Naive thymus-derived CD8-positive, alpha-beta T cell (primary cell): ENCODE data around the gene ATP11A. TPM values are rescaled to one million over a fixed set of nuclear protein-coding genes. Genes with fewer than 3 reads are reported as not detected.
A peak's percentile ranks its signal among the peaks of the same experiment; 100 is the strongest.

Experiments used
- ATAC-seq, 2 donors: fragments of 150-1000 bp; cut with Tn5 transposase in 1 of 2; sonication (Bioruptor Pico), chemical (Tn5 transposase) in 1 of 2; 1 replicate in 1 of 2; 2 replicates in 1 of 2; pipeline ENCODE4 v1.10.0; 2021; ENCODE audit warnings: mild to moderate bottlenecking in 2 of 2, moderate library complexity in 2 of 2
- POLR2A ChIA-PET: fragments of 350-600 bp; sonication (Branson Sonifier 250); formaldehyde crosslinking; loops from one replicate; lab custom pipeline; 2021; ENCODE audit warnings: antibody characterized with exemption; lab: Charles Lee
- DNase-seq, 10 donors: peaks; one replicate each; pipeline versions ENCODE4 v3.0.0 to v3.0.0-alpha.2; 2020 to 2022
- H3K27ac Mint-ChIP-seq, 10 donors: one replicate each; pipeline ENCODE4 v1.8.0; 2020 to 2022; ENCODE audit warnings: mild to moderate bottlenecking in 10 of 10, mixed read lengths in 10 of 10, moderate library complexity in 4 of 10, inconsistent platforms in 1 of 10
- H3K27me3 Mint-ChIP-seq, 5 donors: one replicate each; pipeline ENCODE4 v1.8.0; 2021 to 2022; ENCODE audit warnings: mixed read lengths in 5 of 5
- H3K36me3 Mint-ChIP-seq, 3 donors: one replicate each; pipeline ENCODE4 v1.8.0; 2020 to 2022; ENCODE audit warnings: mixed read lengths in 3 of 3, mild to moderate bottlenecking in 2 of 3, inconsistent platforms in 1 of 3
- H3K4me1 Mint-ChIP-seq, 4 donors: one replicate each; pipeline ENCODE4 v1.8.0; 2021 to 2022; ENCODE audit warnings: mixed read lengths in 4 of 4
- H3K4me3 Mint-ChIP-seq, 10 donors: one replicate each; pipeline ENCODE4 v1.8.0; 2020 to 2022; ENCODE audit warnings: mild to moderate bottlenecking in 10 of 10, mixed read lengths in 10 of 10, moderate library complexity in 6 of 10, inconsistent platforms in 1 of 10
- H3K9me3 Mint-ChIP-seq, 9 donors: one replicate each; pipeline ENCODE4 v1.8.0; 2020 to 2022; ENCODE audit warnings: mixed read lengths in 9 of 9, mild to moderate bottlenecking in 3 of 9, inconsistent platforms in 1 of 9, moderate library complexity in 1 of 9
- polyA plus RNA-seq, 3 donors: library from polyadenylated mRNA; unstranded; fragments of 300-500 nt; fragmentation: Illumina TruSeq; gene quantifications; one replicate each; pipeline ENCODE4 v1.2.3, GENCODE V29; 2021
- total RNA-seq, 8 experiments: library from RNA in 2 of 8; stranded (reverse) in 2 of 8; gene quantifications; one replicate each; pipeline ENCODE4 v1.2.3 and lab custom pipeline; 2021 to 2026

ATP11A gene
- total and polyA plus RNA-seq, 5 experiments from 2014 or later = 0.76 to 23.9 (median 3.1) TPM

DNA sequence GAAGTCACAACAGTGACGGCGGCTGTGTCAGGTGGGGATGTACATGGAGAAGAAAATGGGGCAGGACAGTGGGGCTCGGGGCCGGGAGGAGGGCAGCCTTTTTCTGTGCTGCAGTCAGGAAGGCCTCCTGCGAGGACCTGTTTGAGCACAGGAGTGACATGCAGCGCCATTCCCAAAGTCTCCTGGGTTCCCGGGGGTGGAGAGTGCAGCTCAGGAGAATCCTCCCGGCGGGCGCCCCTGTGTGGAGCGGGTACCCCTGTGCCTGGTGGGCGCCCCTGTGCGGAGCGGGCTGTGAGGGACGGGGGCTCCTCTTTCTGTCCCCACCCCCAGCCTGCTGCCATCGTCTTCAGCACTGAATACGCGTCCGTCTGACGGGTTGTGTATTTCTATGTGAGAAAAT lies 62.4 kb downstream of the ATP11A start:
- Mint-ChIP-seq H3K27ac (no peak overlapping the region), H3K27me3 (no peaks in the 10 kb centered on the region), H3K9me3 (no peaks in the 10 kb centered on the region), H3K4me1 (peaks cover 7 to 24% (median 13%) of the 10 kb centered on the region in 4 donors), H3K36me3 (no peaks in the 10 kb centered on the region), H3K4me3 (no peak overlapping the region)
- POLR2A ChIA-PET = no interaction called here
- ATAC-seq (no peak), DNase-seq (no peak)

DNA sequence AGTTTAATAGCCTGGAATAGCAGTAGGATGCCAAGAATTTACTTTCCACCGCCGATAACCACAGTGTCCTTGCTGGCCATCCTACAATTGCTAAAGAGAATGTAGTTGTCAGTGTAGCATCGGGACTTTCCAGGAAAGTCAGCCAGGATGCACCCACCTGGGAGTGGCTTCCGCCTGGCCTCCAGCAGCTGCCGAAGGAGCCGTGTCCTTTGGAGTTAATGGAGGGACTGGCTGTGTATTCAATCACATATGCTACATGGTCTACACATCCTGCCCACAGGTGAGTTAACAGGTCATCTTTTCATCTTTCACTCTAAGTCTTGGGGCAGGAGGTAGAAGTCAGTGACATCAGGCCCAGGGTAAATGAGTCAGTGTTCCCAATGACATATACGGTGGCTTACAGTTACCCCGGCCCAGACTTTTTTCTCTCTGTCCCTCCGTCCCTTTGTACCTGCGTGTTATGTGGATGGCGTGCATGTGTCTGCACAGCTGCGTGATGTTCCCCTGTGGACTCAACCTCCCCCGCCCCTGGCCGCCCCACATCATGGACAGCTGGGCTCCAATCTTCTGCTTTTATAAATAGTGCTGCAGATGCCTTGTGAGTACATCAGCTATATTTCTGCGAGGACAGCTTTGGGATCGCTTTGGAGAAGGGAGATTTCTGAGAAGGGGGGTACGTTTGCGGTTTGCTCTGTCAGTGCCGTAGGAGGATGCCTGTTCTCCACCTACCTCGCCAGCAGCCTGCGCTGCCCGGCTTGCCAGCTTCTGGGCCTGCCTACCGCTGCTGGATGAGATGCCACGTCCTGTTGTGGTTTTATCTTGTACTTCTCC lies 63.1 kb downstream of the ATP11A start:
- ATAC-seq (peak; percentile 46 to 71), DNase-seq (peak in 3 of 10 donors; percentile 26 to 31 (median 31))
- H3K27ac Mint-ChIP-seq = peak overlapping the region in 6 of 10 donors; percentile 21 to 87 (median 55)
- no peaks in the 10 kb centered on the region for H3K9me3 Mint-ChIP-seq
- H3K27me3 Mint-ChIP-seq = no peaks in the 10 kb centered on the region
- H3K36me3 Mint-ChIP-seq = no peaks in the 10 kb centered on the region
- POLR2A ChIA-PET = no interaction called here
- peaks cover 7 to 23% (median 13%) of the 10 kb centered on the region in 4 donors for H3K4me1 Mint-ChIP-seq
- peak overlapping the region in 8 of 10 donors; percentile 34 to 64 (median 48) for H3K4me3 Mint-ChIP-seq

DNA sequence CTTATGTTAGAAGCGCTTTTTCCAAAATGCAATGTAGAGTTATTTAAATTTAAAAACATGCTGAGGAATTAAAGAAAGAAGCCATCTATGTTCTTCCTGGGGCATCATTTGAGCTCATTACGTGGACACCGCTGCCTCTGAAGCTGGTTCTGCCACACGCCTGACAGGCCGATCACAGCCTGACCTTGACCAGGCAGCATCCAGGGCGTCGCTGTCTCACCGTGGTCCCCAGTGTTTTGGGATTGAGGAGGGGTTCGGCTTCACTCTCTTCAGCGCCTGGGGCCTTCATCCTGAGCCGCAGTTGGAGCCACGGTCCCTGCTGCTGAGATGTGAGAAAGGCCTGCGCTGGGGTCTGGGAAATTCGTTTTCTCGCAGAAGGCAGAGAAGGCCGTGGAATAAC lies 64.0 kb downstream of the ATP11A start:
- Mint-ChIP-seq H3K4me3 (no peak overlapping the region), H3K27me3 (no peaks in the 10 kb centered on the region)

DNA sequence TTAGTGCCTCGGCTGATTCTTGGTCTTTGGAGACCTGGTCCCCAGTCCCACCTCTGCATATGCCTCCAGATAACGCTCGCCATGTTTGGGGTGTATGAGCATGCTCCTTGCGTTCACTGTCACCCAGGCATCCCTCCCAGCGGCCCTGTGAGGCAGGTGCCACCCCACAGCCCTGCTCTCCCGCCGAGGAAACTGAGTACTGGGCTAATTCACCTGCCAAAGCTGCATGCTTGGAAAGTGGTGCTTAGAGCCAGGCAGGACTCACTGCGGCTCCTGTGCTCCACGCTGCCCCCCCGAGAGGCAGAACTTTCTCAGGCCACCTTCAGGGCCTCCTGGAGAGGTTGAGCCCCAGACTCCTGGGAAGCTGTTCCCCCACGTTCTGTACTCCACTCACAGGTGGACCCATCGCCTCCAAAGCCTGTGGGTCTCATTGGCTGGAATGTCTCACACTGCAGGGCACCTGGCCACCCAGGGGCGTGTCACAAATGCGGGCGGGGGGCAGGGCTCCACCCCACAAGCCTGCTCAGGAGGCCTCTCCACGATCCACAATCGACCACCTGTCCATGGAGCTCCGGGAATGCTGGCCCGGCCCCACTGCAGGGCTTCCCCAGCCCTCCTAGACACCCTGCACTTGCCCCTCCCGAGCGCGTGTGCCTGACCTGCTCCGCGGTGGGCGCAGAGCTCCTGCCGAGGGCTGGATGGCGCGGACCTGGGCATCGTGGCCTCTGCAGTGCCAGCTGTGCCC lies 64.6 kb downstream of the ATP11A start:
- H3K9me3 Mint-ChIP-seq = no peaks in the 10 kb centered on the region
- H3K27me3 Mint-ChIP-seq = no peaks in the 10 kb centered on the region
- POLR2A ChIA-PET = interaction anchor here (0.7 kb wide), 1 partner anchor 73 kb away, joined by 3 read pairs; no protein-coding TSS in a partner anchor
- H3K27ac Mint-ChIP-seq = no peak overlapping the region
- peaks cover 8 to 29% (median 13%) of the 10 kb centered on the region in 4 donors for H3K4me1 Mint-ChIP-seq
- H3K36me3 Mint-ChIP-seq = no peaks in the 10 kb centered on the region
- no peak for ATAC-seq
- no peak overlapping the region for H3K4me3 Mint-ChIP-seq
- DNase-seq = no peak

More for the DNA sequence above, 64.0 kb downstream of the ATP11A start:
- Mint-ChIP-seq H3K4me1 (peaks cover 7 to 23% (median 13%) of the 10 kb centered on the region in 4 donors), H3K9me3 (no peaks in the 10 kb centered on the region), H3K27ac (peak overlapping the region in 1 of 10 donors; percentile 43), H3K36me3 (no peaks in the 10 kb centered on the region)
- no peak for DNase-seq
- no peak for ATAC-seq
- POLR2A ChIA-PET = no interaction called here

DNA sequence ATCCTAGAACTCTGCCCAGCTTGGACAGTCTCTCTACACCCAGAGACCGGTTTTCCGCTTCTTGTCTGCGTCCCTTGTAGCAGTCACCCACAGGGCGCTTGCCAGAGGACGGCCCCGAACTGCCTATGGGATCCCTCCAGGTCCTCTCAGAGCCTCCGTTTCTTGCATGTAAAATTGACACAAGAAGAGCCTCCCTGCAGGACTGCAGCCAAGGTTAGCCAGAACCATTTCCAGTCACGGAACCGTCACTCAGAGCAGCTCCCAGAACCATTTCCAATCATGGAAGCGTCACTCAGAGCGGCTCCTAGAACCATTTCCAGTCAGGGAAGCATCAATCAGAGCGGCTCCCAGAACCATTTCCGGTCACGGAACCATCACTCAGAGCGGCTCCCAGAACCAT lies 65.5 kb downstream of the ATP11A start:
- Mint-ChIP-seq H3K27ac (no peak overlapping the region), H3K4me1 (peaks cover 8 to 29% (median 13%) of the 10 kb centered on the region in 4 donors), H3K9me3 (no peaks in the 10 kb centered on the region), H3K27me3 (no peaks in the 10 kb centered on the region), H3K4me3 (no peak overlapping the region), H3K36me3 (no peaks in the 10 kb centered on the region)
- DNase-seq (no peak), ATAC-seq (no peak)
- POLR2A ChIA-PET = no interaction called here

DNA sequence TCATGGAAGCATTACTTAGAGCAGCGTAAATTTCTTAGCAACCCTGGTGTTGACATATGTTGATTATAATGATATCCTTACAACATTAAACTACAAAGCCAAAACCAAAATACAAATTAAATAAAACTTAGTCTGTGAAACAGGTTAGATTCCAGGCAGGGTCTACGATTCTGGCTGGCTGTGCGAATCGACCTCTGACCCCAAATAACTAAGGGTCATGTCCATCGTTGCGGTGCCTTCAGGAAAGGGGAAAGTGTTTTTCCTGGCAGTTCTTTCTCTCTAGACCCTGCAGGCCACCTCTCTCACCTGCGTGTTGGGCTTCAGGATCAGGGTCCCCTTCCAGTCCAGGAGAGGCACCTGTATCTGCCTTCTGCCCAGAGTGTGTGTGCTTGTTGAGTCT lies 66.2 kb downstream of the ATP11A start:
- POLR2A ChIA-PET = no interaction called here
- DNase-seq (no peak), ATAC-seq (no peak)
- Mint-ChIP-seq H3K27ac (no peak overlapping the region), H3K36me3 (no peaks in the 10 kb centered on the region), H3K4me1 (peaks cover 8 to 29% (median 13%) of the 10 kb centered on the region in 4 donors), H3K4me3 (no peak overlapping the region), H3K27me3 (no peaks in the 10 kb centered on the region), H3K9me3 (no peaks in the 10 kb centered on the region)

DNA sequence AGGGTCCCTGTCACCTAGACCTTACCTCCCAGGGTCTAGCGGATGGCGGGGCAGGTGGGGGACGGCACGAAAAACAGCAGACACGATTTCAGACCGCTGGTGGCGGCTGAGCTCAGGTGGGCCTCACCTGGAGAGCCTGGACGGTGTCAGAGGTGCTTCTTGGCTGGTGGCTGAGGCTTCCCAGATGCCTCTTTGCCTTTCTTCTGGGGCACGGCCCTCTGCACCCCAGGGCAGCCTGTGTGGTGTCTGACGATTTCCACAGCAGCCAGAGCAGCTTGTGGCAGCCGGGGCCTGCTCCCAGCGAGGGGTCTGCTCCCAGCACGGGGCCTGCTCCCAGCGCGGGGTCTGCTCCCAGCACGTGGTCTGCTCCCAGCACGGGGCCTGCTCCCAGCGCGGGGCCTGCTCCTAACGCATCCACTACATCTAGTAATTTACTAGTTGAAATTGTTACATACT lies 66.7 kb downstream of the ATP11A start:
- peaks cover 8 to 29% (median 13%) of the 10 kb centered on the region in 4 donors for H3K4me1 Mint-ChIP-seq
- POLR2A ChIA-PET = no interaction called here
- ATAC-seq = no peak
- no peaks in the 10 kb centered on the region for H3K36me3 Mint-ChIP-seq
- no peak for DNase-seq
- H3K27me3 Mint-ChIP-seq = no peaks in the 10 kb centered on the region
- H3K4me3 Mint-ChIP-seq = no peak overlapping the region
- H3K27ac Mint-ChIP-seq = no peak overlapping the region
- no peaks in the 10 kb centered on the region for H3K9me3 Mint-ChIP-seq

DNA sequence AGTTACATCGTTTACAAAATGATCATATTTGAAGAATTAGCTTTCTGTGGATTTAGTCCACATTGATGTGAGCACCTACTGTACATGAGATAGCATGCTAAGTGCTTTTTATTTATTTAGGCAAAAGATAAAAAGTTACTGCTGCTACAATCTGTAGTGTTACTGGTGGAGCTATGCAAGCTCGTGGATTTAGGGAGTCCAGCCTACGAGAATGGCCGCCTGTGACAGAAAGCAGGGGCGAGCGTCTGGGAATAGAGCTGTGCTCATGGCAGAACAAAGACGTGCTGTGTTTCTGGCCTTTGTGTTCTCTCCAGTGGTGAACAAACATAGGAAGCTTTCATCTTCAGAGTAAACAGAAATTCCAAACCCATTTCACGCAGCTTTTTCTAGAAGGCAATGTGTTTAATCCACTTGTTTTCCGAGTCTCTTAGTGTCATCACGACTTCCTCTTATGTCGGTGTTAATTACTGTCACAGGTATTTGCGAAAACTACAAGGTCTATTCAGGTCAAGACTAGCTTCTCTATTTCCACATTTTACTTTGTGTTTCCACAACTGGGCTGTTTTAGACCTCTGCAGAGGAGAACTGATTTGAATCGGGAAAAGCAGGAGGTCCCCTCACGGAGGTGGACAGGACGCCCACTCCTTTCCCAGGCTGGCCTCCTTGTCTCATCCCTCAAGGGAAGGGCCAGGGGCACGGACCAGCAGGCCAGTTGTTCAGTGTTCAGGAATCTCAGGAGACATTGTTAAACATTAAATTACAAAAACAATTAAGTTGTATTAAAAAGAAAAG lies 67.3 kb downstream of the ATP11A start:
- no peak overlapping the region for H3K27ac Mint-ChIP-seq
- ATAC-seq = no peak
- H3K4me3 Mint-ChIP-seq = no peak overlapping the region

DNA sequence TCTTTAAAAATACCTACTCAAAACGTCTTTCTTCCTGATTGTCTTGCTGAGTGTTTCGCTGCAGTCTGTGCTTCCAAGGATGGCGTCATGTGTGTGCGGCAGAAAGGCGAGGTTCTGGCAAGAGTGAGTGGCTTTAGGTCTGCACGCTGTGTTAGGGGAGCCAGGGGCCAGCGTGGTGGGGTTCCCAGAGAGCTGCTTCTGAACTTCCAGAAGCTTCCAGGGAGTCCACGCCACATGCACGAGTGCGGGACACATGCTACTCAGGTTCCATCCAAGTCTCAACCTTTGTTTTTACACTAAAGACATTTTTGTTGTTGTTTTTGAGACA lies 67.9 kb downstream of the ATP11A start:
- H3K4me1 Mint-ChIP-seq = peaks cover 7 to 23% (median 11%) of the 10 kb centered on the region in 4 donors
- H3K9me3 Mint-ChIP-seq = no peaks in the 10 kb centered on the region
- H3K36me3 Mint-ChIP-seq = no peaks in the 10 kb centered on the region
- ATAC-seq (no peak), DNase-seq (no peak)
- peak overlapping the region in 1 of 10 donors; percentile 30 for H3K27ac Mint-ChIP-seq
- H3K27me3 Mint-ChIP-seq = no peaks in the 10 kb centered on the region
- POLR2A ChIA-PET = no interaction called here
- no peak overlapping the region for H3K4me3 Mint-ChIP-seq

More for the DNA sequence above, 67.3 kb downstream of the ATP11A start:
- Mint-ChIP-seq H3K36me3 (no peaks in the 10 kb centered on the region), H3K4me1 (peaks cover 7 to 25% (median 13%) of the 10 kb centered on the region in 4 donors), H3K9me3 (no peaks in the 10 kb centered on the region), H3K27me3 (no peaks in the 10 kb centered on the region)
- DNase-seq = no peak
- POLR2A ChIA-PET = no interaction called here

DNA sequence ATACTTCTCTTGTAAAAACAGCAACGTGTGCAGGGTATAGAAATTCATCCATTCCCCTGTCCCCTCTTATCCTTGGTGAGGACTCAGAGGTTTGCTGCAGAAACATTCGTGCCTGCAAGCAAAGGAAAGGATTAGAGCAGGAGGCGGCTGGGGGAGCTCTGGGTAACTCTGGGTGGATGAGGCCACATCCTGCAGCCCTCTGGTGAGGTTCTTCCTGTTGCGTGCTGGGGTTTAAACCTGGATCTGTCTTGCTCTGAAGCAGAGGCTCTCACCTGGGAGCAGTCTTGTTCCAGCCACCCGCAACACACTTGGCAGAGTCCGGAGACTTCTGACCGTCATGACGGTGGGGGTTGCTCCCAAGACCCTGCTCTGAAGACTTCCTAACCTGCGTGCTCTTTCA lies 69.2 kb downstream of the ATP11A start:
- Mint-ChIP-seq H3K36me3 (no peaks in the 10 kb centered on the region), H3K27me3 (no peaks in the 10 kb centered on the region), H3K4me3 (peak overlapping the region in 1 of 10 donors; percentile 33), H3K9me3 (no peaks in the 10 kb centered on the region), H3K27ac (peak overlapping the region in 1 of 10 donors; percentile 20), H3K4me1 (peaks cover 0 to 11% (median under 1%) of the 10 kb centered on the region in 4 donors)
- no peak for DNase-seq
- POLR2A ChIA-PET = no interaction called here
- ATAC-seq = no peak

DNA sequence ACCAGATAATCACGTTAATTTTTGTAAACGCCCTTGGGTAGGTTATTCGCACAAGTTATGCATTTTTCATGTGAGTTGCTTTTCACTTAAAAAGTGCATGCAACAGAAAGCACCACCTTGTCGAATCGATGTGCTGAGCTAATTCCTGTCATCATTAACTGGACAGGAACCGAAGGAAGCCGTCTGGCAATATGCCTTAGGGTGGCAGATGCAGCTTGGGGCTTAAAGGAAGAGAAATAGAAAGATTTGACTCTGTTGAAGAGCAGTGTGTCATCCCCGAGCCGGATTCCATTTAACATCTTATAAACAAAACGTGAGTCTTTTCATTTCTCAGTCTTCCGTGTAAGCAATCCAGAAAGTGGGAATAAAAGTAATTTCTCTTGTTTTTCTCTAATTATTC lies 70.0 kb downstream of the ATP11A start:
- H3K9me3 Mint-ChIP-seq = no peaks in the 10 kb centered on the region
- no peaks in the 10 kb centered on the region for H3K36me3 Mint-ChIP-seq
- no peaks in the 10 kb centered on the region for H3K27me3 Mint-ChIP-seq
- ATAC-seq (no peak), DNase-seq (no peak)
- no peak overlapping the region for H3K4me3 Mint-ChIP-seq
- no peak overlapping the region for H3K27ac Mint-ChIP-seq
- POLR2A ChIA-PET = no interaction called here
- H3K4me1 Mint-ChIP-seq = peaks cover 0 to 9% (median under 1%) of the 10 kb centered on the region in 4 donors

DNA sequence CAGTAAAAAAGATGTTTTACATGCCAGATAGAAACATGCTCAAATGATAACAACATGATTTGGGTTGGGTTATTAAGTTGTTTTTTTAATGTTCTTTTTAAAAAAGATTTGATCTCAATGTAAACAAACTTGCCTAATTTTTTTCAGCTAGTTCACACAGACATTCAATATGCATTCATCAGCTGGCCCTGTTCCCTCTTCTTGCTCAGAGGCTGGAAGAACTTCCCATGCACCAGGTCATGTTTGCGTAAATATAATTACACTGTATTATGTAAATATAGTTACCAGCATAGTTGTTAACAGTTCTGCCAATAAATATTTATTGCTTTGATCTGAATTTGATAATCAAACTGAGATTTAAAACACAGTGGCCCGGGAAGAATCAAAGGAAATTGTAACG lies 70.6 kb downstream of the ATP11A start:
- ATAC-seq = no peak
- Mint-ChIP-seq H3K36me3 (no peaks in the 10 kb centered on the region), H3K27ac (no peak overlapping the region), H3K4me3 (no peak overlapping the region), H3K9me3 (no peaks in the 10 kb centered on the region), H3K27me3 (no peaks in the 10 kb centered on the region), H3K4me1 (peaks cover 0 to 9% (median under 1%) of the 10 kb centered on the region in 4 donors)
- DNase-seq = no peak
- POLR2A ChIA-PET = no interaction called here
